ENCODE measurements around the gene NME3.

DNA sequence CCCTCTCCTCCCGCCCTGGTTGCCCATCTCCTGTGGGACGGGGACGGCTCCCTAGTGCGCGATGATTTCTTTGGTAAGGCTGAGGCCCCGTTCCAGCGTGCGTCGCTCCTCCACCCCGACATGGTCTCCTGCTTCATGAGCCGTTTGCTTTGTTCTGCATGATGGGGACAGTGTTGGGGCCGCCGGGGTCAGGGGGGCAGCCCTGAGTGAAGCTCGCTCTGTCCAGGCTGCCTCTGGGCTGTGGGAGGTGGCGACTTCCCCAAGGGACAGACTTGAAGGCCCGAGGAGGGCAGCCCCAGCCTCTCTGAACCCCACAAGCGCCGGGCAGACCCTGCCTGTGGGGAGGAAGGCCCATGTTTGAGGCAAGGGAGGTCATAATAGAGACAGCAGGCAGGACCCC is 12.4 kb downstream of the NME3 start:
- TF ChIP-seq CTCF (conservative IDR thresholded peaks at IDR 0.05 in 1 of 2, IDR thresholded peaks at IDR 0.05 in 1 of 2; ENCODE audit: extremely low read depth in 1 of 2, insufficient read depth in 1 of 2, low read depth in 1 of 2, low read length in 2 of 2): no peak
- no peak for TF ChIP-seq EZH2 (IDR thresholded peaks at IDR 0.05; ENCODE audit: borderline replicate concordance, low read length)
